ENCODE measurements around the gene JAML.

GRCh38 chr11:118161786-118162185 lies 63.0 kb downstream of the JAML start:
- no peak for TF ChIP-seq RAD21 (IDR thresholded peaks at IDR 0.05; ENCODE audit: low read length)
- no peak for TF ChIP-seq POLR2A (IDR thresholded peaks at IDR 0.05; ENCODE audit: low read depth, low read length)
